Measurements from ENCODE around the gene PCDHB2.
A peak's percentile ranks its signal among the peaks of the same experiment; 100 is the strongest.
"Not testable (repeated sequence)": the region's sequence is repeated elsewhere in the genome, so short reads cannot be mapped to it uniquely, and the experiment has no call there.

PCDHB2 gene

DNA sequence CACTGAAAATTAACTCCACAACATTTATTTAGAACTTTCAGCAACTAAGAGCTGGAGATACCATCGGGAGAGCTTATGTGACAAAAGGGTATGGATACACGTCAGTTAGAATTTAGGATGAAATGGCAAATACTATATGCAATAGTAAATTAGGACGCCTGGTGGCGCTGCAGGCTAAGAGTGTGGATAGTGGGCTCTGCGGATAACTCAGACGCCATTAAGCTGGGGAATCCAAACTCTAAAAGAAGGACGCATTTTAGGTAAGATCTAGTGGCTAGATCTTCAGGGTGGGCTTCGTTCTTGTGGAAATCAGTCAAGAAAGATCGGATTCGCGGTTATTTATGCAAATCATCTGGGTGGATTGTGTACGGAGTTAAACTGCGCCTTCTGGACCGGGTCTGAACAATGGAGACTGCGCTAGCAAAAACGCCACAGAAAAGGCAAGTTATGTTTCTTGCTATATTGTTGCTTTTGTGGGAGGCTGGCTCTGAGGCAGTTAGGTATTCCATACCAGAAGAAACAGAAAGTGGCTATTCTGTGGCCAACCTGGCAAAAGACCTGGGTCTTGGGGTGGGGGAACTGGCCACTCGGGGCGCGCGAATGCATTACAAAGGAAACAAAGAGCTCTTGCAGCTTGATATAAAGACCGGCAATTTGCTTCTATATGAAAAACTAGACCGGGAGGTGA is 40.8 kb downstream of the PCDHB2 start, which contains the start of gene PCDHB5:
PCDHB5 (plus strand) TSS at position 177 of the 688 bp plus-strand sequence; CDS start at position 406, 229 bp downstream.
- peak in 1 of 3 experiments; percentile 13 for TF ChIP-seq CTCF (IDR thresholded peaks at IDR 0.05; ENCODE audit: unreplicated experiment in 3 of 3)
- Mint-ChIP-seq H3K27ac (peak within 1 kb of the TSS; percentile 72 to 96 (median 94)), H3K4me3 (peak within 1 kb of the TSS; percentile 85 to 90 (median 86)), H3K27me3 (ENCODE audit: low read depth) (no peaks in the 10 kb centered on the region), H3K9me3 (peaks cover 81% of the 10 kb centered on the region), H3K4me1 (no peaks in the 10 kb centered on the region), H3K36me3 (ENCODE audit: low read depth) (peaks cover 86% of the 10 kb centered on the region)

DNA sequence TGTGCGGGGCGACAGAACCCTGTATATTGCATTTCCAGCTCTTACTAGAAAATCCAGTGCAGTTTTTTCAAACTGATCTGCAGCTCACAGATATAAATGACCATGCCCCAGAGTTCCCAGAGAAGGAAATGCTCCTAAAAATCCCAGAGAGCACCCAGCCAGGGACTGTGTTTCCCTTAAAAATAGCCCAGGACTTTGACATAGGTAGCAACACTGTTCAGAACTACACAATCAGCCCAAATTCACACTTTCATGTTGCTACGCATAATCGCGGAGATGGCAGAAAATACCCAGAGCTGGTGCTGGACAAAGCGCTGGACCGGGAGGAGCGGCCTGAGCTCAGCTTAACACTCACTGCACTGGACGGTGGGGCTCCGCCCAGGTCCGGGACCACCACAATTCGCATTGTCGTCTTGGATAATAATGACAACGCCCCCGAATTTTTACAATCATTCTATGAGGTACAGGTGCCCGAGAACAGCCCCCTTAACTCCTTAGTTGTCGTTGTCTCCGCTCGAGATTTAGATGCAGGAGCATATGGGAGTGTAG is 41.4 kb downstream of the PCDHB2 start:
- Mint-ChIP-seq H3K36me3 (ENCODE audit: low read depth) (peaks cover 81% of the 10 kb centered on the region), H3K27ac (peak overlapping the region in 2 of 3 experiments; percentile 94 to 96), H3K9me3 (peaks cover 79% of the 10 kb centered on the region), H3K4me1 (no peaks in the 10 kb centered on the region), H3K4me3 (peak overlapping the region; percentile 85 to 90 (median 86)), H3K27me3 (ENCODE audit: low read depth) (no peaks in the 10 kb centered on the region)
- TF ChIP-seq CTCF (IDR thresholded peaks at IDR 0.05; ENCODE audit: unreplicated experiment in 3 of 3) = no peak

- H3K27me3 Mint-ChIP-seq (ENCODE audit: low read depth); H3K4me3 Mint-ChIP-seq; H3K4me1 Mint-ChIP-seq; H3K27ac Mint-ChIP-seq: not testable (repeated sequence)
- H3K36me3 Mint-ChIP-seq (ENCODE audit: low read depth) = peaks cover 75% of the 10 kb centered on the region
- H3K9me3 Mint-ChIP-seq = peaks cover 73% of the 10 kb centered on the region
Measured at GRCh38 chr5:141137346-141137745, 42.9 kb downstream of the PCDHB2 start.
